ENCODE measurements around the gene SSBP3.

The SSBP3 gene

GRCh38 chr1:54282101-54282847 lies 123.9 kb downstream of the SSBP3 start:
- DNase-seq = no peak

- DNase-seq = no peak
Observed at GRCh38 chr1:54280651-54281050, 125.5 kb downstream of the SSBP3 start.

DNA sequence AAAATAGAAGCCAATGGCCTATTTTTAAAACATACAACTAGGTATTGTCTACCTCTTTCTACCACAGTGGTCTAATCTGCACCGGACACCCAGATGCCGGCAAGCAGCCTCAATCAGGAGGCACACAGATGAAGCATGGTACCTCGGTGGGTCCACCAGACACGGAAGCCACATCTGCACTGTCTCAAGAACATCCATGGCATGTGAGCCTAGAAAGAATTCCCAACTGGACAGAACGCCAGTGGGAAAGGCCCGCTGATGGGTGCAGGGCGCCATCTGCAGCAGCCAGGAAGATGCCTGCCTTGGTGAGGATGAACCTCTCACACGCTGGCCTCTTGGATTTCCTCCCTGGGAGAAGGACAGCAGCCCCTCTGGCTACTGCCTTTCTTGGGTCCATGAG lies 126.7 kb downstream of the SSBP3 start:
- DNase-seq = no peak

DNA sequence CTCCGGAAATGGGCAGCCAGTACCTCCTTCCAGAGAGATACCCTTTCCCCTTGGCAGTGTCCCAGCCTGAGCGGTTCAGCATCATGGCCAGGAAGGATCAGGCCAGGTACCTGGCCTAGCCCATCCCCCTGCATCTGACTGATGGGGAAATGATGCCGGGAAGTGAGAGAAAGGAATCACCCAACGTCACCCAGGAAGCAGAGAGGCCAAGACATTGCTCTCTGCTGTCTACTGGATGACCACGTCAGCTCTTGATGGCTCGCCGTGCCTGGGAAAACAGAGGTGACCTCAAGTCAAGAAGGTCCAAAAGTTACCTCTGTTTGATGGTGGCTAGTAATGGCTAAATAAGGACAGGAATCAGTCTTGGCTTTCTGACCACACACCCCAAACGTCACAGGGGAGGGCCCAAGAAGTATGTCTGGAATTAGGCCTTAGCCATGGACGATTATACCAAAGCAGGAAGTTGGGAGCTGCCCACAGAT lies 127.2 kb downstream of the SSBP3 start:
- no peak for DNase-seq

- DNase-seq = no peak
Observed at GRCh38 chr1:54277451-54278341, 128.5 kb downstream of the SSBP3 start.

DNA sequence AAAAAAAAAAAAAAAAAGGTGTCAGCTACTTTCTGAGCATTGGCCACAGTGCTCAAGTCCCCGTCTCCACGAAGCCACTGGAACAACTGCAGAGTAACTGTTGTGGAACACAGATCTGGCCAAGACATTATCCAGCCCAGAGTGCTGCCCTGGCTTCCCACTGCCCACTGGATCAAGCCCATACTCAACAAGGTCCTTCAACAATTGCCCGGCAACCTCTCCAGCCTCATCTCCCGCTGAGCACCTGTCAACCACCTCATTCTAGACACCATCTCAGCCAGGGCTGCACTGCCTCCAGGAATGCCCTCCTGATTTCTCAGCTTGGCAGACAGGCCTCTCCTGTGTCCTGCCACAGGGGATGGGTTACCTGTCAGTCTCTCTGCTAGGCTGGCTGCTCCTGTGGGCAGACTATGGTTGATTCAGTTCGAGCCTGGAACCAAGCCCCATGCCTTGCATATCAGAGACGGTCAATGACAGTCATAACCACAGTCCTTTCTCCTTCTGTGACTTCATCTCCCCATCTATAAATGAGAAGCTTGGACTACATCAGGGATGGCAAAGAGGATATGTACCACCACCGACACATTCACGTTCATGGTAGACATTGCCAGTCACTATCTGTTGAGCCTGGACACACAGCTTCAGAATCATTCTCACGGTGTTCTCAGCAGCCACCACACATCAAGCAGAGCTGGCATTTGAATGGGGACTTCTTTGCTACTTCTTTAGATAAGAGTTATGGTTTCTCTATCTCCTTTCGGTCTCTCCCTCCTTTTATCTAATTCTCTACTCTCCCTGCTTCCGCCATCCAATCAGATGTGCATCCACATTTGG lies 129.4 kb downstream of the SSBP3 start:
- no peak for DNase-seq

GRCh38 chr1:54275349-54275748 lies 130.8 kb downstream of the SSBP3 start:
- no peak for DNase-seq

DNA sequence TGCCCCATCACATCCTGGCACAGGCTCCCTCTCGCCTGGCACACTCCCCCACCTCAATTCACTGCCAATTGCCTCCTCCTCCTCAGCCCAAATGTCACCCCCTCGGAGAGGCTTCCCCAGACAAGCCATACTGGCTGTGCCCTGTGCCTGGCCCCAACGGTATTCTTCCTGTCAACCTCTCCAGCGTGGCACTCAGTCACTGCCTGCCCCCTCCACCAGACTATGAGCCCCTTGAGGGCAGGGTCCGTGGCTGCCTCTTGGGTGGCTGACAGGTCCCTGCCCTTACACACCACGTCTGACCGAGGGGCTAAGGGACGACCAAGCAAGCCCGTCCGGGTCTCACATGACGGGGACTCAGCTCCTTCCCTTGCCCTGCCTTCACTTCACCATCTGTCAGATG lies 131.3 kb downstream of the SSBP3 start:
- DNase-seq = no peak

DNA sequence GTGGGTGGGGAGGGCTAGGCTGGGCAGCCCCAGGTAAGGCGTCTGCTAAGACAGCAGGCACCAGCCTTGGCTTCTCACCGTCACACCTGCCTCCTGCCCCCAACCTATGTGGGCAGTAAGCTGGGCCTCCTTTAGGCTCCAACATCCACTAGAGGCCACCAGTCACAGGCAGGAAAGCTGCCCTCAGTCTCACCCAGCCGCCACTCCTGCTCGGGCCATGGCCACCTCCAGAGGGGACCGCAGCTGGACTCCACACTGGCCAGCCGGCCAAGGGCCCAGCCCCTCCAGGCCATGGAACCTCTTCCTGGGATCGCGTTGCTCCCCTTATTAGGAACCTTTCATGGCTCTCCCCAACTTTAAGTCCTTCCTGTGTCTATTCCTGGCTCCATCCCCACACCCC lies 131.7 kb downstream of the SSBP3 start:
- DNase-seq = no peak

DNA sequence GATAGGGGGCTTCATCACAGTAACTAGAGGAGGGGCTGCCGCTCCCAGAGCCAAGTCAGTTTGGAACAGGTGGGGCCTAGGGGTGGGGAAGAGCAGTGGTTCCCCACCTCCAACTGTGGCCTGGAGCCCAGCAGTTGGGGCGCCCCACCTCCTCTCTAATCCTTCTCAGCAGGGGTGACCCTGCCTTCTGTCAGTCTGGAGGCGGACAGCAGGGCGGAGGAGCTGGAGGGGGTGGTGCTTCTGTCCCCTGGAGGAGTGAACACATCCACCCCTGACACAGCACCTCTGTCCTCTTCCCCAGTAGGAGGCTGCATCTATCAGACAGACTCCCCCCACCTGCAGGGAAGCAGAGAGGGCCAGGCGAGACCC lies 132.4 kb downstream of the SSBP3 start:
- no peak for DNase-seq

DNA sequence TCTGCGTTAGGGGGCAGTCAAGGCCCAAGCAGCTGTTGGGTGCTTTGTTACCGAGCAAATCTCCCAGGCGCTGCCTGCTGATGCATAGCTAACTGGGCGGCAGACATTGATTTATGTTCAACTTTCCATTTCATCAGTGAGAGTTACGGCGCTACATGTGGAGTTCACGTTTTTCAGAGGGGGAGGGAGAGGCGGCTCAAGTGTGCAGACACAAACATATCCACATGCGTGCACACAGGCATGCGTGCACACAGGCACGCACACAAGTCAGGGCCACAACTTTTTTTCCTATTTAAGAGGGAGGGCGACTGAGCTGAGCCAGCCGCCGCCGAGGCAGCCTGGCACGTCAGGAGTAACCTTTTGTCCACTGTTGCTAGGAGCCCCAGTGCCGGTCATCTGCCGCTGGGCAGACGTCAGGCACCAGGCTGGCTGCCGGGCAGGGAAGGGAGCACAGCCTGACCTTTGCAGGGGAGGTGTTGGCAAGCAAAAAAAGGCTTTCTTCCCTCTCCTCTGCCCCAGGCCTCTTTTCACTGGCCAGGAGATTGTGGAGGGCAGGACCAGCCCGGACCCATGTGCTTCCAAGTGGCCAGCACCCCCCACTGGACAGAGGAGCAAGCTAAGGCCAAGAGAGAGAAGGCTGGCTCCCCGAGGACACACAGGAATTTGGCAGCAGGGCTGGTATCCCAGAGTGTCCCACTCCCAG lies 133.0 kb downstream of the SSBP3 start:
- DNase-seq = no peak

DNA sequence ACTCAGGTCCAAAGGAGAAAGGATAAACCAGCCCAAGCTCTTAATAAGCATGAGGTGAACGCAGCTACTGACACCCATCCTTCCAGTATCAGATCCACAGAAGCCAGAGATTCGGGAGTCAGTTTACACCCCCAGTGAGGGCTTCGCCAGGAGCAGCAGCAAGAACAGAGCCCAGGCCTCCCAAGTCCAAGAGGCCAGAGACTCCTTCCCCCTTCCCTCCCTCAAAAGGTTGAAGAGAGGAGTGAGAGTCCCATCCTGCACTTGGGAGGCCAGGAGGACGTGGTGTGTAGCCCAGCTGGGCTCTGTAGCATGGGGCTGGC lies 133.5 kb downstream of the SSBP3 start:
- no peak for DNase-seq

DNA sequence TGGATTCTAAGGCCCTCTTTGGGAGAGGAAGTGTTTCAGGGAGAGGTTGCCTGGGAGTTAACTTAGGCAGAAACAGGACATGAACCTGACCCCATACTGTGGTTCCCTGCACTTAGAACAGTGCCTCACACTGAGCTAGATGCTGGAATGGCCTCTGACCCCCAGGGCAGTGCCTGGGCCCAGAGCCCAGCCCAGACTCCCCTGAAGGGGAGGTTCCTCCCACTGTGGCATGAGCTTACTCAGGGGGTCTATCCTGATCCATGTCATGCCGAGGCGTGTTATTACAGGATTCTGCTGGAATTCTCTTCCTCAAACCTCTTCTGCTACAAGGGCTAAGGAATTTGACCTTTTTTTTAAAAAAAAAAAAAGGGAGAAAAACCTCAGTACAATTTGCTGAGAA lies 134.1 kb downstream of the SSBP3 start:
- no peak for DNase-seq

DNA sequence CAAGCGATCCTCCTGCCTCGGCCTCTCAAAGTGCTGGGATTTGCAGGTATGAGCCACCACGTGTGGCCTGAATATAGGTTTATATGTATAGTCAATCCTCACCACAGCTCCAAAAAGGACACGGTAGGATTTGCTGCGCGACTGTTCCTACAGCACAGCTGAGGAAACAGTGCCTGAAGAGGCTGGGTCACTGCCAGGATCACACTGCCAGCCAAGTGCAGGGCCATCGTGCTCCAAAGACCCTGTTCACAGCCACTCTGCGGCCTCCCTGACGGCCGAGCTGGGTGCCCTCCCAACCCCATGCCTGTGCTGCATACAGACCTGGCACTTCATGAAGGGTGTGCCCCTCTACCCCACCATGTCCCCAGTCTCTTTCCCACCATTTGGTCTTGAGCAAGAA lies 134.9 kb downstream of the SSBP3 start:
- no peak for DNase-seq

DNA sequence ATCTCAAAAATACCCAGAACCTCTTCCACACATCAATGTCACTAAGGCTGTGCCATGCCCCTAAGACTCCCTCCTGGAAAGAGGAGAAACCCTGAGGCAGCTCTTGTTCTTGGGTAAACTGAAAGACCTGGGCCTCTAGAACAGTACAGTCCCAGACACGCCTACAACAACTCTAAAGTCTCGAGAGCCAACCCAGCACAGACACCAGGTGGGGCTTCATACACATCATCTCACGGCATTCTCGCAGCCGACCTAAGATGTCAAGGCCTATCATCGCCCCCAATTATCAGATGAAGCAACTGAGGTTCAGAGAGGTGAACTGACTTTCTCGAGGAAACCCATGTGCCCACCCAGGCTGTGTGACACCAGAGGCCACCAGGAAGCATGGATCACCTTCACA lies 135.7 kb downstream of the SSBP3 start:
- DNase-seq = no peak

GRCh38 chr1:54268762-54269297 lies 137.4 kb downstream of the SSBP3 start:
- no peak for DNase-seq

- DNase-seq = no peak
Observed at GRCh38 chr1:54267815-54268761, 138.1 kb downstream of the SSBP3 start.

DNA sequence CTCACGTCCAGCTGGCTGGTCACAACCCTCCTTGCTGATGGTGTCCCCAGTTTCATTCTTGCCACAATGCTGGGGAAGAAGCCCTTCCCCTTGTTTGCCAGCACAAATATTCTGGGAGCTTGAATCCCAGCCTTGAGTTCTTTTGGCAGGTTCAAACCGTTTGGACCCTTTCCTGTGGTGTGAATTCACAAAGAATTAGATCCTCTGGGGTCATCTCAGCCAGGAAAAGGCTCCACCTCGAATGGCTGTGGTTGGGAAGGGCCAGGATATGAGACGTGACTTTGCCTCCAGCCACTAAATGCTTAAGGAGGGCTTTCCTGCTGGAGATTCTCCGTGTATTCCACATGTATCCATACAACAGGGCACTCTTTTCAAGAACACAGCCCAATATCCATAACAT lies 139.3 kb downstream of the SSBP3 start:
- DNase-seq = no peak

DNA sequence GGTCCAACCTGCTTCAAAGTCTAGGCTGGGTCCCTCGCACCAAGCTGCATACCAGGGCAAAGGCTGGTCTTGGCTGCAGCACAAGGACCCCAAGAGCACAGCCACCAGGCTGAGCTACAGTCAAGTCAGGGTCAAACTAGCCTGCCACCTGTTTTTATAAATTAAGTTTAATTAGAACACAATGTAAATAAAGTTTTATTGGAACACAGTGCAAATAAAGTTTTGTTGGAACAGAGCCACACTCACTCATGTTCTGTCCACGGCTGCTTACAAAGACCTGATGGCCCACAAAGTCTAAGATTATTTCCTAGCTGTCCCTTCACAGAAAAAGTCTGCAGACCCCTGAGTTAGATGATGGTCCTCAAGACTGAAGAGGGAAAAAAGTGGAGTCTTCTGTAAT lies 140.0 kb downstream of the SSBP3 start:
- DNase-seq = no peak

DNA sequence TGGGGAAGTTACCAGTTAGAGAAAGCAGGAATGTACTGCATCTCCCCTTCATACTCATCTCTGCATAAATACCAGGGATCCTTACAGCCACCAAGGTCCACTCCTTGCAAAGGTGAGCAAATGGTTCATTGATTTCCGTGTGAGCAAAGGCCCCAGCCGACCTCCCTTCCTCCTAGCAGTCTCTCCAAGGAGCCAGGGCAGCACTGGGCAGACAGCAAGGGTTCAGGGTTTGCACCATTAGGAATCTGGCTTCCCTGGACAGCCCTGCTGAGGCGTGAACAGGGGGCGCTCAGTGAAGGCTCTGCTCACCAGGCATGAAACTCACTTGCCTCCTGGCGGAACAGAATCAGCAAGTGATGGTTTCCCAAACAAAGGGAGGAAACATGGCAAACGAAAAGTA lies 140.5 kb downstream of the SSBP3 start:
- DNase-seq = no peak

- no peak for DNase-seq
Observed at GRCh38 chr1:54265126-54265525, 141.1 kb downstream of the SSBP3 start.
